DMS 273 (cell line): ENCODE data around the gene MTHFD1L.
"Not testable (repeated sequence)": the region's sequence is repeated elsewhere in the genome, so short reads cannot be mapped to it uniquely, and the experiment has no call there.

Experiments used
- DNase-seq: peaks from one replicate; lab custom pipeline; 2025; ENCODE audit not compliant: unreplicated experiment; lab: John Stamatoyannopoulos, UW

MTHFD1L gene

GRCh38 chr6:151063842-151064647 is 198.5 kb downstream of the MTHFD1L start:
- DNase-seq: no peak

GRCh38 chr6:151065027-151065815 is 199.7 kb downstream of the MTHFD1L start:
- peak; percentile 46 for DNase-seq

GRCh38 chr6:151067684-151068596 is 202.4 kb downstream of the MTHFD1L start:
- DNase-seq: peak; percentile 13

GRCh38 chr6:151068761-151069312 is 203.3 kb downstream of the MTHFD1L start:
- DNase-seq: no peak

GRCh38 chr6:151069641-151070040 is 204.1 kb downstream of the MTHFD1L start:
- DNase-seq: no peak

- DNase-seq: no peak
Measured at GRCh38 chr6:151070631-151071051, 205.1 kb downstream of the MTHFD1L start.

- no peak for DNase-seq
Measured at GRCh38 chr6:151071295-151071694, 205.8 kb downstream of the MTHFD1L start.

GRCh38 chr6:151073146-151073545 is 207.6 kb downstream of the MTHFD1L start:
- DNase-seq: no peak

GRCh38 chr6:151073701-151074100 is 208.2 kb downstream of the MTHFD1L start:
- DNase-seq: no peak

GRCh38 chr6:151075005-151075404 is 209.5 kb downstream of the MTHFD1L start:
- no peak for DNase-seq

GRCh38 chr6:151075527-151075926 is 210.0 kb downstream of the MTHFD1L start:
- DNase-seq: no peak

GRCh38 chr6:151075930-151076555 is 210.5 kb downstream of the MTHFD1L start:
- DNase-seq: no peak

GRCh38 chr6:151078655-151079054 is 213.2 kb downstream of the MTHFD1L start:
- DNase-seq: no peak

- no peak for DNase-seq
Measured at GRCh38 chr6:151081656-151082055, 216.2 kb downstream of the MTHFD1L start.

GRCh38 chr6:151082079-151082478 is 216.6 kb downstream of the MTHFD1L start:
- no peak for DNase-seq

GRCh38 chr6:151084275-151084674 is 218.8 kb downstream of the MTHFD1L start:
- no peak for DNase-seq

- not testable (repeated sequence) for DNase-seq
Measured at GRCh38 chr6:151087055-151087454, 221.6 kb downstream of the MTHFD1L start.

GRCh38 chr6:151087861-151088598 is 222.5 kb downstream of the MTHFD1L start:
- no peak for DNase-seq

- DNase-seq: no peak
Measured at GRCh38 chr6:151088599-151088935, 223.1 kb downstream of the MTHFD1L start.

- no peak for DNase-seq
Measured at GRCh38 chr6:151088963-151089362, 223.5 kb downstream of the MTHFD1L start.
